IPS-NIHi11 (cell line): ENCODE data around the gene DNAJB11.

ENCODE experiments used
- DNase-seq: peaks from one replicate; pipeline ENCODE4 v3.0.0; 2012; ENCODE audit warnings: mixed read lengths, low spot score

DNAJB11 gene

DNA sequence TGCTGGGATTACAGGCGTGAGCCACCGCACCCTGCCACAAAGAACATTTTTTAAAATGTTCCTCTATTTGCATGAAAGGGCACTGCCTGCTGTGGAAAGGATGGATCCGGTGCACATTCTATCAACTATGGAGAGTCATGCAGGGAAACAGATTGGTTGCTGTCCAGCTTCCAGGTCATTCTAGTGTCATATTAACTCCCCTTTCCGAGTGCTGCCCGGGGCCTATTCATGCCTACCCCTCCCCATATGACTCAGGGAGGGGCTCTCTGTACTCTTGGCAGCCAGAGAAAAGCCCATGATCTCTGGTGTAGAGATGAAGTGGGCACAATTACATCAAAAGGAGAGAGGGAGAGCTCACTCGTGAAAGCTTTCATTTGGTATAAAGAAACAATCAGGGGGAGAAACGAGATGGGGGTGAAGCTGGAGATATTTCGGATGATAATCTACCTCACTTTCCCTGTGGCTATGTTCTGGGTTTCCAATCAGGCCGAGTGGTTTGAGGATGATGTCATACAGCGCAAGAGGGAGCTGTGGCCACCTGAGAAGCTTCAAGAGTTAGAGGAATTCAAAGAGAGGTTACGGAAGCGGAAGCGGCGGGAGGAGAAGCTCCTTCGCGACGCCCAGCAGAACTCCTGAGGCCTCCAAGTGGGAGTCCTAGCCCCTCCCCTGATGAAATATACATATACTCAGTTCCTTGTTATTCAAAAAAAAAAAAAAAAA lies 26.2 kb downstream of the DNAJB11 start:
- DNase-seq = no peak

DNA sequence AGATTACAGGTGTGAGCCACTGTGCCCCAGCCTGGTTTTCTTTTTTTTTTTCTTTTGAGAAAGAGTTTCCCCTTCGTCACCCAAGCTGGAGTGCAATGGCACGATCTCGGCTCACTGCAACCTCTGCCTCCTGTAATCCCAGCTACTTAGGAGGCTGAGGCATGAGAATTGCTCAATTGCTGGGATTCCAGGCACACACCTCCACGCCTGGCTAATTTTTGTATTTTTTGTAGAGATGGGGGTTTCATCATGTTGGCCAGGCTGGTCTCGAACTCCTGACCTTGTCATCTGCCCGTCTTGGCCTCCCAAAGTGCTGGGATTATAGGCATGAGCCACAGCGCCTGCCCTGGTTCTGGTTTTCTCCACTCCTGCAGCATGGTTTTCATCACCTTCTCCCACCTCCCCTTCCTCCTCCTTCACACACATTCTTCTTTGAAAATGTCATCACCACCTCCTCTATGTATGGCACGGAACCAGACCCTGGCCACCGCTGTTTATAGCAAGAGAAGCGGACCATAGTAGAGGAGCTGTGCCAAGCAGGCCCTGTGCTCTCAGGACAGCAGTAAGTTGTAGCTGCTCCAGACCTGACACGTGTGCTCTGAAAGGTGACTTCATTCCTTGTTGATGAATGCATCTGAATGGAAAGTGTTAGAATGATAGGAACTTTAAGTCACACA lies 27.7 kb downstream of the DNAJB11 start:
- DNase-seq = peak; percentile 21

DNA sequence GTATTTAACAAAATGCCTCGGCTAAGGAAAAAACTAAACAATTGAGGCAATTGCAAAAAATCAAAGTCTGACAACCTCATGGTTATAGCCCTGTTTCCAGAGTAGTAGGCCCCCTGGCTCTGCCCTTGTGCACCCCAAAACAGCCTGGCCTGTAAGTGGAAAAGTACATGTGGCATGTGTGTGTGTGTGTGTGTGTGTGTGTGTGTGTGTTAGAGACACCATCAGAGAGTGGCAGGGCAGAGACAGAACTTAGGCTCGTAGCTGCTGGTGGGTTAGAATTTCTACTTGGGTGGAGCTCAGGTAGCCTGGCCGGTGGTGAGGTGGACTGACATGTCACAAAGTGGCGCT lies 28.2 kb downstream of the DNAJB11 start:
- no peak for DNase-seq

DNA sequence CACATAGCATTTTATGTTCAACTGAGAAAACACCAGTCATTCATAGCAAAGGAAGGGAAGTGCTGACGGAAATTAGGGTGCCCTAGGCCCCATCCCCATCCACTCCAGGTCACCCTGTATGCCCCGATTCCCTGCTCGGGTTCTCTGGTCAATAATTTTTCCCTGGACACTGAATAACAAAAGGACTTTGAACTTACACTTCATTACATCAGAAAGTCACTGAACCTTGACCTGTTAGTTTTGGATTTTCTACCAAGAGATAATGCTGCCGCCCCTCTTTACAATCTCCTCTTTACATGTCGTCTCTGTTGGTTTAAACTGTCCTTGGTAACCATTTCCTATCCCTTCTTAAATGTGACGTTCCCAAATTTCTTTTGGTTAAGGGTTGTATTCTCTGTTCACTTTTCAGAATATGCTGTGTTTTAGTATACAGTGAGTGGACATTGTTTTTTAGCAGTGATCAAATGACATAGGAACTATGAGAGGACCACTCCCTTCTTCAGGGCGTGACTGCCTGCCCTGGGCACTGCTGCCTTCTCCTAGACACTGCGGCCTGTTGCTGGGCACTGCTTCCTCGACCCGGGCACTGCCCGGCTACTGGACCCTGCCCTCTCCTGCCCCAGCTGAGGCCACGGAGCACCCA lies 28.7 kb downstream of the DNAJB11 start:
- no peak for DNase-seq

DNA sequence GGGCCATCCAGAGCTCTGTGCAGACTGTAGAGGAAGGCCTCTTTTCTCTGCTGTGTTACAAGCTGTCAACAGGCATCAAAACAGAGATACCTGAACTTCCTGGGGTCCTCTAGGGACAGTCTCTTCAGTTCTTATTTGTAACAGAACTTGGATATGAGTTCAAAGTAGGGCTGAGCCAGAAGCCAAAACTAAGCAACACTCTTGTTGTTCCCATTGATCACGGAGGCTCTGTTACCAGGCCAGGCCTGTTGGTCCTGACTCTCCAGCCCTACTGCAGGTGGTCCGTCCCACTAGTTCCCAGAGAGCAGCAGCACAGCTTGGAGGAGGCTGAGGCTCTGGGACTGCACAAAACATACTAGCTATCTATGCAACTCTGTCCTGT lies 29.3 kb downstream of the DNAJB11 start:
- DNase-seq = no peak

DNA sequence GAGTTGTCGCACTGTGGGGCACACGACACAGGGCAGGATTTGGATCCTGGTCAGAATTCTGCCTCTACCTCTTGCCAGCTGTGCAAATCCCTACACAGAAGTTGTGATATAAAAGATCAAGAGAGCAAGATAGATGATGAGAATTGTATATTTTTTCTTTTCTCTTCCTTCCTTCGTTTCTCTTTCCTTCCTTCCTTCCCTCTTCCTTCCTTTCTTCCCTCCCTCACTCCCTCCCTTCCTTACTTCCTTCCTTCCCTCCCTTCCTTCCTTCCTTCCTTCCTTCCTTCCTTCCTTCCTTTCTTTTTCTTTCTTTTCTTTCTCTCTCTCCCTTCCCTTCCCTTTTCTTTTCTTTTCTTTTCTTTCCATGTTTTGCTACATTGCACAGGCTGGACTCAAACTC lies 30.4 kb downstream of the DNAJB11 start:
- no peak for DNase-seq

DNA sequence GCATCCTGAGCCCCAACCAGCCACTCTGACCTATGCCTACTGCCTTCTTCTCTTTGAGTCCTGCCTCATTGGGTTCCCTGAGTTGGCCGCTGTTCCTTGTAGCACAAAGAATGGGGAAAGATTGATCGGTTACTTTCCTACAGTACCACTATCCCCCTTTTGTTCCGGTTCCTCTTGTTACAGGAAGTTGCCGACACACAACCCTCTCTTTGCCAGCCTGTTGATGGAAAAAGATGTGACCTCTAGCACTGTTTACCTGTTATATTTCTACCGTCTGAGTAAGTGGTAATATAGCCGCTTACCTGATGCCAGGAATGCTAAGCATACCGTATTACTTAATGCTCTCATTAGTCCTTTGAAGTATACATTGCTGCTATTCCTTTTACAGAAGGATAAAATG lies 32.6 kb downstream of the DNAJB11 start:
- DNase-seq = no peak

DNA sequence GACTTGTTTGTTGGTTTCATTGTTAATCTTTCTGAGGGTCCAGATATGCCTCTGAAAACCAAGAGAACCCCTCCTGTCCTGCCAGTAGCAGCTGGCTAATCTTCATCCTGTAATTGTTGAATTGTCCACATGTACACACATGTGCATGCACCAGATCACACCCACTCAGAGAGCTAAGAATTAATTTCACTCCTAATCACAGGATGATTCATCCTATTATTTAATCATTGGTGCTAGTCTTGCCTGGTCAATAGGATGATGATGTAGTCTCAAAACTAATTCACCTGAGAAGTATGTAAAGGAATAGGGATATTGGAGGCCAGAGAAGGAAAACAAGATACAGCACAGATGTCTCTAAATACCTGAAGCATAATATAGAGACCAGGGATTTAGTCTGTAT lies 34.6 kb downstream of the DNAJB11 start:
- no peak for DNase-seq

DNA sequence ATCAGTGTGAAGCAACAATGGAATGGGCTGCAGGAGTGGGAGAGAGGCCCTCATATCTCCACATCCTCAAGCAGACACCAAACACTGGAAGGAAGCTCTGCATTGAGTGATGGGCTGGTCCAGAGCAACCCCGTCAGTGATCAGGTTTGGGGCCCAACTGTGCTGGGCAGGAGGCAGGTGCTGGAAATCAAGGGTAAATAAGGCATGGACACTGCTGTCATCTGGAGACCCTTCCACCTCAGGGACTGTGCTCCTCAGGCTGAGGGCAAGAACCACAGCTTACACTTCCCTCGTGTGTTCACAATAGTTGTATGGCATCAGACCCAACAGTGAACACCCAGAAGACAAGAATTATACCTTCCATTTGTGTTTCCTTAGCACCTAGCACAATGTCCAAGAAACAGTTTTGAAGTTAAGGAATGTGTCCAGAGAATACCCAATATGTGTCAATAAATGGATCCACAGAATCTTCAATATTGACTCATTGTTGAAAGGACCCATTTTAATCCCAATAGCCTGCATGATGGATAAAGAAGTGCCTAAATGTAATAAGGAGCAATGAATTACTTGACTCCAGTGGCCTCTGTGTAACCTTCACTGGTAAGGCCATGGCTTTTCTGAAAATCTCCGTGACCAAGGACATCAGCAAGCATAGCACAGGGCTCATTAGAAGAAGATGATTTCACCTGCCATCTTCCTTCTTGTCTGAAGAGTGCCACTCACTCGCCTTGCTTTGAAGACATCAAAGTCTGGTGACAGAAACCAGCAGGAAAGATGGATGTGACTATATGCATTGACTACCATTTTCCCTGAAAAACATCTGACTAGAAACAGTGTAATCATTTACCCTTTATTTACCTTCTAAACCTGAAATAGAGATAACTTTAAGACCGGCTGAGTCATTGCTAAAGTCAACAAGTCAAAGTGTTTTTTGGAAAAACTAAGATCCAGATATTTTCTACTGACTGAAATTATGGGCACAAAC lies 35.3 kb downstream of the DNAJB11 start:
- no peak for DNase-seq

DNA sequence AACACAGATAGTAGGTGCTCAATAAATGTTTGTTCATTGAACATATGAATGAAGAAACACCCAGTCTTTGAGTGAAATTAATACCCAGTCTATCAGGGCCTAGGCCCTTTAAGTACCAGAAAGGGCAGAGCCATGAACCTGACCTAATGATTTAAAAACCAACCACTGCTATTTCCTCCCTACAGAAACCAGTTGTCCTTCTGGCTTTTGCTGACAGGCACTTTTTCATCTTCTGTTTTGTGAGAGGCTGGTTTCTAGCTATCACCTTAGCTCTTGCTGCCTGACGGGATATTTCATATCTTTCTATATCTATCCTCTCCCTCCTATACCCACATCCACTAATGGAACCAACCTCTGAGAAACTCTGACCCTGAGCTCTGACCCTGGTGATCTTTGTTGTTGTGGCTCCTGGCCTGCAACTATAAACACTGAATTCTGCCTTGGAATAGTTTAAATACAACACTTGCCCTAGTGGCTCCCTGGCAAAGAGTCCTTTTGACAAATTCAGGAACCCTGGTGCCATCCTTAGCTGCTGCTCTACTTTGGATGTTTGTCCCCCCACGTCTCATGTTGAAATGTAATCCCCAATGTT lies 38.2 kb downstream of the DNAJB11 start:
- DNase-seq = no peak

DNA sequence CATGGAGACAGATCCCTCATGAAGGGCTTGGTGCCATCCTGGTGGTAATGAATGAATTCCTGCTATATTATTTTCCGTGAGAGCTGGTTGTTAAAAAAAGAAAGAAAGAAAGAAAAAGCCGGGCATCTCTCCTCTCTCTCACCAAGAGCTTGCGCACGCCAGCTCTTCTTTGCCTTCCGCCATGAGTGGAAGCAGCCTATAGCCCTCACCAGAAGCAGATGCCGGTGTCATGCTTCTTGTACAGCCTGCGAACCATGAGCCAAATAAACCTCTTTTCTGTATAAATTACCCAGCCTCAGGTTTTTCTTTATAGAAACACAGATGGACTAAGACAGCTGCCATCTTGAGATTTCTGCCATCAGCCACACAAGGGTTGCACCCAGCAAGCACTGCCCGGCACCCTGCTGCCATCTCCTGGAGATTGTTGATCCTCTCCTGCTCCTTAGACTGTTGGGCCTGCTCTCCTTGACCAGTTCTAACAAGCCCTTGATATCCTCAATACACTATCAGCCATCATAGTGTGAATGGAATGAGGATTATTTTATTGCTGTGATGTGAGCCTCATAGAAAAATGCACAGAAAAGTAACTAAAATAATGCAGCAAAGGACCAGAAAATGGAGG lies 38.8 kb downstream of the DNAJB11 start:
- no peak for DNase-seq

DNA sequence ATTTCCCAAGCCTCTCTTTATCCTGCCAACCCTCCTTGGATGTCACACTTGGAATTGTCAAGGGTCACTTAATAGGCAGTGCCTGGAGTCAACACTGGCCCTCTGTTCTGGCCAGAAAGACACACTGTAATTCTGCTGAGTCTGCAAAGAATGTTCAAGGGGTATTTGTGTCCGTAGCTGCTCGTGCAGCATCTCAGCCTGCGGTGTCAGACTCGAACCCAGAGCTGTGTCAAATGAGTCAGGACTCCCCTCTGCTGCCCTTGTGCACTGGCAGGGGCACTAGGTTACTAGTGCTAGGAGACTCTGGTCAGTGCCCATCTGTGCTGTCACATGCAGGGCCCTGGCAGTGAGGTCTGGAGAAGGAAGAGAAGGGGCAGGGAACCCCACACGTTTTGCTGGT lies 41.5 kb downstream of the DNAJB11 start:
- no peak for DNase-seq

DNA sequence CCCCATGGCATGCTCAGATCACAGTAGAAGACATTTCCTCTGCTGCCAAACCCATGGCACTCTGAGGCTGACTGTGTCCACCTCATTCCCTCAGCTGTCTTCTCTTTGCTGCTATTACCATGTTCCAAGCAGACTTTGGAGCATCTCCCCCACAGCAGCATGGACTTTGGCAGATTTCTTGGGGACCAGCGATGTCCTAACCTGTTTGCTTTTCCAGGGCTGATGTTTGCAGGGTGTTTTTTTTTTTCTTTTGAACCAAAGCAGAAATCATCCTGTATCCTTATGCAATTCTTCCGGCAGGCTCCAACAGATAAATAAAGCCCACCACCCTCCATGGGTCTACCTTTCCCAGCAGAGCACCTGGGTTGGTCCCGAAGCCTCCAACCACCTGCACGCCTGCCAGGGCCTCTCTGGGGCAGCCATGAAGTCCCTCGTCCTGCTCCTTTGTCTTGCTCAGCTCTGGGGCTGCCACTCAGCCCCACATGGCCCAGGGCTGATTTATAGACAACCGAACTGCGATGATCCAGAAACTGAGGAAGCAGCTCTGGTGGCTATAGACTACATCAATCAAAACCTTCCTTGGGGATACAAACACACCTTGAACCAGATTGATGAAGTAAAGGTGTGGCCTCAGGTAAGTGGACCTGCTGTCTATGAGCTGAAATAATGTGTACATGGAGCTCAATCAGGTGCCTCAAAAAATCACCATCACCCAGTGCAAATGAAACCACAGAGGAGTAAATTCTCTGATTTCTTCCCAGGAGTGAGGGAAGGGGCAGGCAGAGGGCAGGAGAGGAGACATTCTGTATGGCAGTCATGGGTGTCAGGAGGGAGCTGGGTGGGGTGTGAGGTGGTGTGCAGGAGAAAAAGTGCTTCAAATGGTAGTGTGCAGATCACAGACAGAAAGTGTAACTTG lies 42.5 kb downstream of the DNAJB11 start, which contains the start of gene AHSG:
AHSG (plus strand) TSS at position 340 of the 916 bp plus-strand sequence; CDS start at position 422, 82 bp downstream.
- no peak for DNase-seq

DNA sequence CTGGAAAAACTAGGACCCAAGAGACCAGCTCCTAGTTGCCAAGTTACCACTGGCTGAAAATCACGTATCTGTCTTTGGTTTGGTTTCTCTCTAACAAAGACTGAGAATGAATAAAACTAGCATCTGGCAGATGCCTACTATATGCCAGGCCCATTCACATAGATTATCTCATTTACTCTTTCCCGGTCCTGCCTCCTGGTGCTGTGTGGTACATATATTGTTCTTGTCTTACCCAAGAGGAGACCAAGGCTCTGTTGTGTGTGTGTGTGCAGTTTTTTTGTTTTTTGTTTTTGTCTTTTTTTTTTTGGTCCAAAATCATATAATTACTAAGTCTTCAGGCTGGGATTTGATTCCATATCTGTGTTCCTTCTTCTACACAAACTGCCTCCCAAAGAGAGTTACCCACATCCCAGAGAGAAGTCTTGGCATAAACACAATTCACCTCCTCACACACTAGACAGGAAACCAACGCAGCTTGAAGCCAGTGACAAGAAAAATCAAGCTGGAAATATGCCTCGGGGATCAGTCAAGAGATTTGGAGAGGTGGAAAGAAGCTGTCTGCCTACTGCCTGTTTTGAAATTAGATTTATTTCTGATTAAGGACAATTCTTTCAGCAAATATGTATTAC lies 43.2 kb downstream of the DNAJB11 start:
- DNase-seq = no peak

DNA sequence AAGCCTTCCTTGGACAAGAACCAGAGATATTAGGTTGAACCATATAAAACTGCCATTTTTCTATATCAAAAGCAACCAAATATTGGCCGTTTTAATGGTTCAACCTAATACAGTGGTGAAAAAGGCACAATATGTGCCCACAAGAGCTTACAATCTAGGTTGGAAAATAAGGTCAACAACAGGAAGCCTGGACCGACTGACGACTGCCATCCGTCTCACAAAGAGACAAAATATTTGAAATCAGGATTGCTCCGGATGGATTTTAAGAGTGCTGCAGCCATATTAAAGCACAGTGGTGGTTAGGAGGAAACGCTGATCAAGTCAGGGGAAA lies 43.7 kb downstream of the DNAJB11 start:
- no peak for DNase-seq

DNA sequence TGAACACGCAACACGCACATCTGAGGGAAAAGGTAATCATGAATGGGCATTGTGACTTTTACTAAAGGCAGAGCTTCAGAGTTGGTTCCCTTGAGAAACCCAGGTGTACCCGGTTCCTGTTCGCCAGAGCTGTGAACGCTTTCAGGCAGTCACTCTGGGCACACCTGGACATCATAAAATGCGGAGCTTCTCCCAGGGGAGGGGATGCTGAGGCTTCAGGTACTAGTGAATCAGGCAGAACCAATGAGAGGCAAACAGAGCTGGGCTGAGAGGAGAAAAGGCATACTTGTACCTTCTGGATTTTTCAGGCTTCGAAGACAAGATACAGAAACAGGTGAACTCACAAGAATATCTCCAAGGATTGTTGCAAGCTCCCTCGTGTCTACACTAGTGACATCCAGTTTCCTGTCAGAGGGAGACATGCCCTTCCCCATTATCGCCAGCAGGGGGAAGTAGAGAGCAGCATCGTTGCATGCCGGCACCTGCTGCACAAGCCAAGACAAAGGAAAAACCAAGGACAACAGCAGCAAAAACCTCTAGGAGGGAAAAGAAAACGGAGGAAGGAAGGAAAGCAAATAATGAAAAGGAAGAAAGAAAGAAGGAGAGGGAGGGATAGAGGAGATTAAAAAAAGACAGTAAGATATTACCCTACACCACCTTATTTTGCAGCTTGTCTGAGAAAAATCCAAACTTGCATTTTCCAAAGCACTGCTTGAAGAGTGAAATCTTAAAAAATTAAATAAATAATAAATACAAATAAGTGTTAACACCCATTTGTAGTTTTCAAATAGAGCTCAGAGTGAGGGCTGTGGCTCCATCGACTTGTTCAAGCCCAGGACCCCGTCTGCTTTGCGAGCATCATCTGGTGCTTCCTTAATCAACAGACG lies 44.3 kb downstream of the DNAJB11 start:
- DNase-seq = peak; percentile 92

DNA sequence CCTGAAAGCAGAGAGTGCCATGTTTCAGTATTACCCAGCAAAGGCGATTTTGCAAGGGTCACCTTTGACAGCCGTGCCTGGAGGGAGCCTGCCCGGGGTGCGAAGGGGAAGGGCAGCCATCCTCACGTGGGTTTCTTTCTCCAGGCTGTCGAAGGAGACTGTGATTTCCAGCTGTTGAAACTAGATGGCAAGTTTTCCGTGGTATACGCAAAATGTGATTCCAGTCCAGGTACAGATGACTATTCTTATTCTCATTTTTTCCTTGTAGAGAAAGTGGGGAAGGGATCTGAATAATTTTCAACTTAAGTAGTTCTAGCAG lies 45.7 kb downstream of the DNAJB11 start:
- no peak for DNase-seq

DNA sequence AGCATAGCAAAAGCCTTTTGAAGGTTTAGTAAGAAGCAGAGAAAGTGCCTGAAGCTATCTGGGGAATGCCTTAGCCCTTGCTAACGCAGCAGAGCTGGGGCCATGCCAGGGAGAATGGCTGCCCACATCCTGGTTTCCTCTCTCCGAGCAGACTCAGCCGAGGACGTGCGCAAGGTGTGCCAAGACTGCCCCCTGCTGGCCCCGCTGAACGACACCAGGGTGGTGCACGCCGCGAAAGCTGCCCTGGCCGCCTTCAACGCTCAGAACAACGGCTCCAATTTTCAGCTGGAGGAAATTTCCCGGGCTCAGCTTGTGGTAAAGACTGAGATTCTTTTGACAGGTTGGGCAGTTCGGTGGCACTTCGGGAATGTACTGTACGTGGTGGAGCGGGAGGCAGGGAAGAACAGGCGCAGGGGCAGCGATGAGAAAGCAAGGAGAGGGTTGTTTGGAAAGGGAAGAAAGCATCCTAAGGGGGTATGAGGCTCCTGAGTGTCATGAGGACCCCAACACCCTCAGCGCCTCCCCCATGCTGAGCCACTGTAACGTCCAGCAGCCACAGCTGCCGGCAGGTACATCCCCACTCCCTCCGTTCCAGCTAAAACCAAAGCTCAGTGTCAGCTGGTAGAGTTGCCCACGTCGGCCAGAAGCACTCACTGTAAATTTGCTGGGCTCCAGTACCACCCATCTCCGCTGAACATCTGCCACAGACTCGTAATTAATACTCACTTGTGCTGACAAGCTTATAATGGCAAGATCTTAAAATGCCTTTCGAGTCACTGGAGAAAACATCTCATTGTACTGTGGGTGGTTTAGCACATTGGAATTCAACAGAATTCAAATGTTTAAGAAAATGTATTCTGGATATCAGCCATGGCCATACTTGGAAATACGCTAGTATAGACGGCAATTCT lies 46.8 kb downstream of the DNAJB11 start:
- DNase-seq = peak; percentile 94
